GM21423 (cell line): ENCODE data around the gene MTARC2.
"Not testable (repeated sequence)": the region's sequence is repeated elsewhere in the genome, so short reads cannot be mapped to it uniquely, and the experiment has no call there.

Source experiments
- ATAC-seq: cut with Tn5 transposase; IDR thresholded peaks from one replicate; pipeline ENCODE4 v1.9.1; 2021; ENCODE audit warnings: mild to moderate bottlenecking, moderate library complexity; ENCODE audit not compliant: unreplicated experiment

The MTARC2 gene

DNA sequence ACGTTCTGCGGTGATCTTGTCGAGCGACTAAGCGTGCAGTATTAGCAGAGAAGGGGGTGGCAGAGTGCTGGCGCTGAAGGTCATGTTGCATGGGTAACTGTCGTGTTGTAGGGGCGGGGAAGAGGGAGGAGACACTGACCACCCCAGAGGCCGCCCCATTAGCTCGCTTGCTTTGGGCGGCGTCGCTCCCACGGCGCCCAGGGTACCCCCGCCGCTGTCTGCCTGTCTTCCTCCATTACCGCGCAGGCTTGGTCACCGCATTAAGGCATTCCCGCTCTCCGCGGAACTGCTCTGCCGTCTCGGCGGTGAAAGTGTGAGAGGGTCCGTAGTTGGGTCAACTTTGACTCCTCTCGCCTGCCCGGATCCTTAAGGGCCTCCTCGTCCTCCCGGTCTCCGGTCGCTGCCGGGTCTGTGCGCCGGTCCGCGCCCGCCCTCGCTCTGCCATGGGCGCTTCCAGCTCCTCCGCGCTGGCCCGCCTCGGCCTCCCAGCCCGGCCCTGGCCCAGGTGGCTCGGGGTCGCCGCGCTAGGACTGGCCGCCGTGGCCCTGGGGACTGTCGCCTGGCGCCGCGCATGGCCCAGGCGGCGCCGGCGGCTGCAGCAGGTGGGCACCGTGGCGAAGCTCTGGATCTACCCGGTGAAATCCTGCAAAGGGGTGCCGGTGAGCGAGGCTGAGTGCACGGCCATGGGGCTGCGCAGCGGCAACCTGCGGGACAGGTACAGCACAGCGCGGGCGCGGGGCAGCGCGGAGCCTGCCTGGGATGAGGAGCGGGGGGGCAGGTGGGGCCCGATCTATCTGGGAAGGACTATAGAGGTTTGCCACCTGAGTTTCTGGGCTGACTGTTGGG, at the start of gene MTARC2:
TSS of gene MTARC2 (plus strand) at position 234 of the 846 bp plus-strand sequence. CDS start at position 444, 210 bp downstream.
- ATAC-seq: peak; percentile 88

- ATAC-seq: no peak
Observed at GRCh38 chr1:220698607-220699016, 49.5 kb upstream of the MTARC2 start.

DNA sequence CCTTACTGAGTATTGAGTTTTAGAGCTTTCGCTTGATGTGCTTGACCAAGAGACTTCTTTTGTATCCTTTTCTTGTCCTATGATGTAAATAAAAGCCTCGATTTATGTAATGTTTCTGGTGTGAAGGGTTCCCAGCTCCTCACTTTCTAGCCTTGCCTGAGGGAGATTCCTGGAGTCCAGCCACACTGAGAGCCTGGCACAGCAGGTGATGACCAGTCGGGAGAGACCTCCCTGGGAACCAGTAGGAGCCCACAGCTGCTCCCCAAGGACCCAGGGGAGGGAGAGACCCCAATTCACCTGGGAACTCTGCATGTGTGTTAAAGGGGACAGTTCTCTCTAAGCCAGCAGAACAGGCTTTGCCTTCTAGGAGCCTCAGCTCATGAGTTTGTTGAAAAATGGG, 49.1 kb upstream of the MTARC2 start:
- ATAC-seq: no peak

GRCh38 chr1:220700556-220701179, 47.5 kb upstream of the MTARC2 start:
- no peak for ATAC-seq

GRCh38 chr1:220701974-220702373, 46.1 kb upstream of the MTARC2 start:
- ATAC-seq: peak; percentile 50

GRCh38 chr1:220702733-220703270, 45.3 kb upstream of the MTARC2 start:
- ATAC-seq: no peak

DNA sequence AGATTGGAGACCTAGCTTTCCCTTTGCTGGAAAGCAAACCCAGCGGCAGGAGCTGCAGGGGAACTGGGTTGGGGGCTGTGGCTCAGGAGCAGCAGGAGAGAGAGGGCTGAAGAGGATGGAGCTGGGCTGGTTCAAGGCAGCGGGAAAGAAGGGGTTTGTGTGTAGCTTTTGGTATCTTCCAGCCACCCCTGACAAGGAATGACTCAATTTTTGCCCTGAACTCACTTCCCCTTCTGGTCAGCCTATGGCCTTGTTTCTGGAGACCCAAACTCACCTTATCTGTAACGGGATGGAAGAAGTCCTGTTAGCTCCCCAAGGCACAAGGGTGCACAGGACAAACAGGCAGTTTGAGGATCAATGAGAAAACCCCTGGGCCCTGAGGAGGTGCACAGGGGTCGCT, 44.8 kb upstream of the MTARC2 start:
- ATAC-seq: no peak

DNA sequence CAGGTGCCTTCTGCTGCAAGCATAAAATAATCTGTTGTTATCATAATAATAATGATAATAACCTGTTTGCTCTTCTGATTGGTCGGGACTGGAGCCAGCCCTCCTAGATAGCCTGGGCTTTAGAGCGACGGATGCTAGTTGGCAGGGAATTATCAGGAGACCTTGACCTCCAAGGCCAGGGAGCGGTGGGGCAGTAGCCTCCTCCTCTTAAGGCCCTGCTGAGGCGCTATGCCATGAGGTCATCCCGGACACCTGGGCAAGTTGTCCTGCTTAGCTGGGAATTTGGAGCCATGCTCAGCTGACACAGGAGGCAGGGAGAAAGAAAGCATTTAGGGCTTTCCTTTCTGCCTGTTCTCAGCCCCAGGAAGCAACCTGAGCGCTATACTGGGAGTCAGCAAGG, 42.3 kb upstream of the MTARC2 start:
- ATAC-seq: no peak

DNA sequence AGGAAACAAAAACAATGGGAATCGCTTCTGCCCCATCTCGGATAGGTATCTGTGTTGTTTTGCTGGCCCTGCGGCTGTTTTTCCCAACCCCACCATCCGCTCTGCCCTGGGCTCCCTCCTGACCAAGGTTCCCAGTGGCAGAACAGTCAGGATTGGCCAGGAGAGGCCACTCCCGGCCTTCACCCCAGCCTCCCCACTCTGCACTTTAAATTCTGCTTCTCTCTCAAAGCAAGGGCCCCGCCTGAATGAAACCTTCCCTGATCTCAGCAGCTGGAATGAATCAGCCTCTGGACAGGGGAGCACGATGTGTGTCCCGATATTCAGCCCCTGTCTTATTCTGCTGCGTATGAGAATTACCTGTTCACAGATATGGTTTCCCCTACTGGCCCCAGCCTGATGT, 41.6 kb upstream of the MTARC2 start:
- no peak for ATAC-seq

GRCh38 chr1:220707160-220707559, 41.0 kb upstream of the MTARC2 start:
- no peak for ATAC-seq

DNA sequence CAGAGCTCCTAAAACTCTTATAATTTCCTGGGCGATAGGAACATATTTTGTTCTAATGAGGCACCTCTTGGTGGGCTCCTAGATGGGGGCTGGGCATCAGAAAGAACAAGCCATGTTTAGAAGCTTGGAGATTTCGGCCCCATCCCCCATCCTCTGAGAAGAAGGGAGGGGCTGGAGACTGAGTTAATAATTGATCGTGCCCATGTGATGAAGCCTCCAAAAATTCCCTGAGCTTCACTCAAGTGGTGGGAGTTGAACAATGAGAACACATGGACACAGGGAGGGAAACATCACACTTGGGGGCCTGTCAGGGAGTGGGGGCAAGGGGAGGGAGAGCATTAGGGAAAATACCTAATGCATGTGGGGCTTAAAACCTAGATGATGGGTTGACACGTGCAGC, 39.9 kb upstream of the MTARC2 start:
- ATAC-seq: no peak

GRCh38 chr1:220708936-220709801, 39.0 kb upstream of the MTARC2 start:
- ATAC-seq: peak; percentile 53

- ATAC-seq: no peak
Observed at GRCh38 chr1:220710333-220710732, 37.8 kb upstream of the MTARC2 start.

DNA sequence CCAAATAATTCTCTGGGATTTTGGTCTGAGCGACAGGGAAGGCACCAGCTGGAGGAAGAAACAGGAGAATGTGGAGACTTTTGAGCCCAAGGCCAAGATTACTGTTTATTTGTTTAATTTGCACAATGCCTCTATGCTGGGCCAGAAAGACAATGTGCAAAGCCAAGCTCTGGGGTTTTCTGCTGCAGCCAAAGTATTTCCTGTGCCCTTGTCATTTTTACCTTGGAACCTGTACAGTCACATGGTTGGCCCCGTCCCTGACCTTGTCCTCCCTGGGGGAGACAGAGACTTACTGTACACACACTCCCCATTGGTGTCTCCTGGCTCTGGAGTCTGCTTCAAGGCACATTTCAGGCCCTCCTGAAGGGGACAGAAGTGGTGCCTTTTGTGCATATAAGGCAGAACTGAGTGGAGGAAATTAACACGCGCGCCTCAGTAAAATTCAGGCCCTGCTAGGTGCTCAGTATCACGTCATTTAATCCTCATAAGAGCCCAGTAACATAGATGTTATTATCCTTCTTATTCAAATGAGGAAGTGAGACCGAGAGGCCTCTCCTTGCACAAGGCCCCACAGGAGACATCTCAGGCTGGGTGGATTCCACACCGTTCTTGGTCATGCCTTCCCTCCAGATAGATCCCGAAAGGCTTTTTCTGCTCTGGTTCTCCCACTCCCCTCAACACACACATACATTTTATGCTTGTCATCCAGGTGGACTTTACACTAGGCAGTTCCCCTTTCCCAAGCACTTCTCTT, 36.9 kb upstream of the MTARC2 start:
- peak; percentile 72 for ATAC-seq

GRCh38 chr1:220715986-220716385, 32.1 kb upstream of the MTARC2 start:
- ATAC-seq: not testable (repeated sequence)

- no peak for ATAC-seq
Observed at GRCh38 chr1:220717800-220718640, 30.1 kb upstream of the MTARC2 start.

DNA sequence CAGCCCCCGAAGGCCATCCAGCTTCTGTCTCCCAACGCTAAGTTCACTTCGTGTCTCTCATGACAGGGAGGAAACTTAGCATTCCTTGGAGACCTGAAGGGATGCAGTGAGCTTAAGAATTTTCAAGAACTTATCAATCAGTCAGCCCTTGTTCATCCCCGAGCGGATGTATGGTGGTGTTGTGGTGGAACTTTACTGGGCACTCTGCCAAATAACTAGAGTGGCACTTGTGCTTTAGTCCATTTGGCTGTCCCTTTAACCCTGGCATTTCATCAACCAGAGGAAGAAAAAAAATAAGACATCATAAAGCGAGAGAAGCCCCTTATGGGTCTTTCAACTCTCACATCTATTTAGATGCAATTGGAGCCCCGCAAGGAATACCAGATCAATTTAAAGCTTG, 26.9 kb upstream of the MTARC2 start:
- not testable (repeated sequence) for ATAC-seq

DNA sequence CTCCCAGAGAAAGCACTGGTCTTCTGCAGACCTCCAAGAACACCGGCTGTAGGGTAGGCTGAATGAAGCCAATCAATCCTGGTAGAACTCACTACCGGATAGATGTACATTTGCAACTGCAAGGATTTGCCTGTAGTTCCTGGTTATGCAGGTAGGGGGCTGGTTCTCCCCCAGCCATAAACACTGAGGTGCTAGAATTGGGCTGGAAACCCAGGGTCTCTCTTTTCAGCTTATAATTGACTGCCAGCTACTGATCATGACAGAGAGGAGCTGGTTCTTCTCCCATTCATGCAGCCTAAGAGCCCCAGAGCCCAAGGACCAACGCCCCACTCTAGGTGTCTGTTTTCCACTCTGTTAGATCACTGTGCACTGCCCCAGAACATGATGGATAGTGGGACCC, 21.5 kb upstream of the MTARC2 start:
- ATAC-seq: no peak

DNA sequence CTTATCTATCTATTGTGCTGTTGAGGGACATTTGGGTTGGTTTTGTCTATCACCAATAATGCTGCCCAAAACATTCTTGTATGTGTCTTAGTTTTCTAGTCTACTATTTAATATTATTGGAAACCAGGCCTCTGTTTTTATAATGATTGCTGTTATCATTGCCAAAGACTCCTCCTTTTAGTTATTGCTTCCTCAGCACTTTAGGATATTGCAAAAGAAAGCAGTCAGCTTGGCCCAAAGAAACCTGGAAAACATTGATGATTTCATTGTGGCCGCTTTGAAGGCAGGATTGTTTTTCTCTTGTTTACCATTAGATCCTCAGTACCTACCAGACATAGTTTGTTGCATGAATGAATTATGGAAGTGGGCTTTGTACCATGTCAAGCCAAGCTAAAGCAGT, 20.6 kb upstream of the MTARC2 start:
- ATAC-seq: no peak

- no peak for ATAC-seq
Observed at GRCh38 chr1:220730486-220730885, 17.6 kb upstream of the MTARC2 start.
